ENCODE results near the gene WDR44.

WDR44 gene

GRCh38 chrX:118347131-118347530 is 1.2 kb downstream of the WDR44 start:
- TF ChIP-seq POLR2AphosphoS5 (IDR thresholded peaks at IDR 0.05; ENCODE audit: low read depth, low read length): no peak
- no peak for TF ChIP-seq TAF1 (IDR thresholded peaks at IDR 0.05; ENCODE audit: borderline replicate concordance, low read depth, low read length)
- TF ChIP-seq POLR2A (IDR thresholded peaks at IDR 0.05; ENCODE audit: low read depth, low read length): no peak
- peak; percentile 67 for FAIRE-seq

GRCh38 chrX:118347736-118348135 is 1.8 kb downstream of the WDR44 start:
- TF ChIP-seq POLR2A (IDR thresholded peaks at IDR 0.05; ENCODE audit: low read depth, low read length) (no peak), TAF1 (IDR thresholded peaks at IDR 0.05; ENCODE audit: borderline replicate concordance, low read depth, low read length) (no peak), POLR2AphosphoS5 (IDR thresholded peaks at IDR 0.05; ENCODE audit: low read depth, low read length) (no peak)
- DNase-seq (ENCODE audit: insufficient read length) (no peak), FAIRE-seq (no peak)

More at GRCh38 chrX:118347131-118347530, 1.2 kb downstream of the WDR44 start:
- no peak for DNase-seq (ENCODE audit: insufficient read length)

- DNase-seq (ENCODE audit: insufficient read length) (no peak), FAIRE-seq (peak; percentile 89)
These were observed 2.4 kb downstream of the WDR44 start for GRCh38 chrX:118348186-118348810.

GRCh38 chrX:118349188-118349587 is 3.3 kb downstream of the WDR44 start:
- DNase-seq (ENCODE audit: insufficient read length) (no peak), FAIRE-seq (no peak)
- TF ChIP-seq POLR2AphosphoS5 (IDR thresholded peaks at IDR 0.05; ENCODE audit: low read depth, low read length) (no peak), POLR2A (IDR thresholded peaks at IDR 0.05; ENCODE audit: low read depth, low read length) (no peak)

More at GRCh38 chrX:118348186-118348810, 2.4 kb downstream of the WDR44 start:
- TF ChIP-seq POLR2AphosphoS5 (IDR thresholded peaks at IDR 0.05; ENCODE audit: low read depth, low read length) (no peak), POLR2A (IDR thresholded peaks at IDR 0.05; ENCODE audit: low read depth, low read length) (no peak), TAF1 (IDR thresholded peaks at IDR 0.05; ENCODE audit: borderline replicate concordance, low read depth, low read length) (no peak)

- FAIRE-seq (peak; percentile 5), DNase-seq (ENCODE audit: insufficient read length) (no peak)
- no peak for TF ChIP-seq POLR2AphosphoS5 (IDR thresholded peaks at IDR 0.05; ENCODE audit: low read depth, low read length)
- no peak for TF ChIP-seq TAF1 (IDR thresholded peaks at IDR 0.05; ENCODE audit: borderline replicate concordance, low read depth, low read length)
- TF ChIP-seq POLR2A (IDR thresholded peaks at IDR 0.05; ENCODE audit: low read depth, low read length): no peak
These were observed 4.3 kb downstream of the WDR44 start for GRCh38 chrX:118350221-118350620.

GRCh38 chrX:118350706-118351105 is 4.8 kb downstream of the WDR44 start:
- no peak for FAIRE-seq
- TF ChIP-seq TAF1 (IDR thresholded peaks at IDR 0.05; ENCODE audit: borderline replicate concordance, low read depth, low read length): no peak
- TF ChIP-seq POLR2A (IDR thresholded peaks at IDR 0.05; ENCODE audit: low read depth, low read length): no peak
- no peak for TF ChIP-seq POLR2AphosphoS5 (IDR thresholded peaks at IDR 0.05; ENCODE audit: low read depth, low read length)
- DNase-seq (ENCODE audit: insufficient read length): no peak

- no peak for TF ChIP-seq POLR2AphosphoS5 (IDR thresholded peaks at IDR 0.05; ENCODE audit: low read depth, low read length)
- no peak for TF ChIP-seq TAF1 (IDR thresholded peaks at IDR 0.05; ENCODE audit: borderline replicate concordance, low read depth, low read length)
- TF ChIP-seq POLR2A (IDR thresholded peaks at IDR 0.05; ENCODE audit: low read depth, low read length): no peak
- DNase-seq (ENCODE audit: insufficient read length): no peak
- FAIRE-seq: peak; percentile 42
These were observed 6.7 kb downstream of the WDR44 start for GRCh38 chrX:118352566-118352965.

GRCh38 chrX:118353081-118353850 is 7.4 kb downstream of the WDR44 start:
- no peak for DNase-seq (ENCODE audit: insufficient read length)
- TF ChIP-seq TAF1 (IDR thresholded peaks at IDR 0.05; ENCODE audit: borderline replicate concordance, low read depth, low read length) (no peak), POLR2AphosphoS5 (IDR thresholded peaks at IDR 0.05; ENCODE audit: low read depth, low read length) (no peak), POLR2A (IDR thresholded peaks at IDR 0.05; ENCODE audit: low read depth, low read length) (no peak)
- FAIRE-seq: no peak

- no peak for DNase-seq (ENCODE audit: insufficient read length)
- FAIRE-seq: peak; percentile 36
These were observed 9.5 kb downstream of the WDR44 start for GRCh38 chrX:118355225-118355920.

GRCh38 chrX:118356154-118356701 is 10.3 kb downstream of the WDR44 start:
- FAIRE-seq (no peak), DNase-seq (ENCODE audit: insufficient read length) (no peak)
- TF ChIP-seq POLR2AphosphoS5 (IDR thresholded peaks at IDR 0.05; ENCODE audit: low read depth, low read length): no peak
- no peak for TF ChIP-seq POLR2A (IDR thresholded peaks at IDR 0.05; ENCODE audit: low read depth, low read length)
- no peak for TF ChIP-seq TAF1 (IDR thresholded peaks at IDR 0.05; ENCODE audit: borderline replicate concordance, low read depth, low read length)

More at GRCh38 chrX:118355225-118355920, 9.5 kb downstream of the WDR44 start:
- no peak for TF ChIP-seq TAF1 (IDR thresholded peaks at IDR 0.05; ENCODE audit: borderline replicate concordance, low read depth, low read length)
- TF ChIP-seq POLR2AphosphoS5 (IDR thresholded peaks at IDR 0.05; ENCODE audit: low read depth, low read length): no peak
- no peak for TF ChIP-seq POLR2A (IDR thresholded peaks at IDR 0.05; ENCODE audit: low read depth, low read length)

- FAIRE-seq: no peak
- no peak for TF ChIP-seq TAF1 (IDR thresholded peaks at IDR 0.05; ENCODE audit: borderline replicate concordance, low read depth, low read length)
- TF ChIP-seq POLR2AphosphoS5 (IDR thresholded peaks at IDR 0.05; ENCODE audit: low read depth, low read length): no peak
- no peak for TF ChIP-seq POLR2A (IDR thresholded peaks at IDR 0.05; ENCODE audit: low read depth, low read length)
- no peak for DNase-seq (ENCODE audit: insufficient read length)
These were observed 14.7 kb downstream of the WDR44 start for GRCh38 chrX:118360429-118361125.

All from GM12892 (cell line).